ENCODE results near the gene EEF1AKMT1. TPM values are rescaled to one million over a fixed set of nuclear protein-coding genes. Genes with fewer than 3 reads are reported as not detected.

Gene EEF1AKMT1
- total and polyA plus RNA-seq, 9 donors = 9.7 to 20.8 (median 12.8) TPM

GRCh38 chr13:20789665-20790064, 15.9 kb upstream of the EEF1AKMT1 start:
- Histone ChIP-seq H3K4me1 (ENCODE audit: insufficient read depth) (no peaks in the 10 kb centered on the region), H3K36me3 (no peaks in the 10 kb centered on the region), H3K27me3 (no peaks in the 10 kb centered on the region), H3K4me3 (no peak overlapping the region), H3K27ac (no peak overlapping the region), H3K9me3 (no peaks in the 10 kb centered on the region)
- no peak for DNase-seq
- intact Hi-C loops (cut with DNase I) = loop anchor here in 1 of 4 donors (5.0 kb wide), 1 partner anchor 142 kb away; no protein-coding TSS in a partner anchor
- 95 to 97% (median 97%) methylated on average over 7 of the region's 7 CpGs for WGBS, 3 donors
- TF ChIP-seq POLR2A (IDR thresholded peaks at IDR 0.05) (no peak), EP300 (IDR thresholded peaks at IDR 0.05) (no peak)
- TF ChIP-seq, protein P1, sequence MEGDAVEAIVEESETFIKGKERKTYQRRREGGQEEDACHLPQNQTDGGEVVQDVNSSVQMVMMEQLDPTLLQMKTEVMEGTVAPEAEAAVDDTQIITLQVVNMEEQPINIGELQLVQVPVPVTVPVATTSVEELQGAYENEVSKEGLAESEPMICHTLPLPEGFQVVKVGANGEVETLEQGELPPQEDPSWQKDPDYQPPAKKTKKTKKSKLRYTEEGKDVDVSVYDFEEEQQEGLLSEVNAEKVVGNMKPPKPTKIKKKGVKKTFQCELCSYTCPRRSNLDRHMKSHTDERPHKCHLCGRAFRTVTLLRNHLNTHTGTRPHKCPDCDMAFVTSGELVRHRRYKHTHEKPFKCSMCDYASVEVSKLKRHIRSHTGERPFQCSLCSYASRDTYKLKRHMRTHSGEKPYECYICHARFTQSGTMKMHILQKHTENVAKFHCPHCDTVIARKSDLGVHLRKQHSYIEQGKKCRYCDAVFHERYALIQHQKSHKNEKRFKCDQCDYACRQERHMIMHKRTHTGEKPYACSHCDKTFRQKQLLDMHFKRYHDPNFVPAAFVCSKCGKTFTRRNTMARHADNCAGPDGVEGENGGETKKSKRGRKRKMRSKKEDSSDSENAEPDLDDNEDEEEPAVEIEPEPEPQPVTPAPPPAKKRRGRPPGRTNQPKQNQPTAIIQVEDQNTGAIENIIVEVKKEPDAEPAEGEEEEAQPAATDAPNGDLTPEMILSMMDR (IDR thresholded peaks at IDR 0.05) = no peak

GRCh38 chr13:20788312-20788711, 14.6 kb upstream of the EEF1AKMT1 start:
- Histone ChIP-seq H3K4me1 (ENCODE audit: insufficient read depth) (no peaks in the 10 kb centered on the region), H3K27ac (no peak overlapping the region), H3K36me3 (no peaks in the 10 kb centered on the region), H3K4me3 (no peak overlapping the region), H3K9me3 (no peaks in the 10 kb centered on the region), H3K27me3 (no peaks in the 10 kb centered on the region)
- WGBS, 3 donors = 96 to 100% (median 100%) methylated on average over 1 of the region's 1 CpG
- TF ChIP-seq, protein P1 (IDR thresholded peaks at IDR 0.05) = no peak
- TF ChIP-seq EP300 (IDR thresholded peaks at IDR 0.05) (no peak), POLR2A (IDR thresholded peaks at IDR 0.05) (no peak)
- no peak for DNase-seq
- intact Hi-C loops (cut with DNase I) = no loop called here

DNA sequence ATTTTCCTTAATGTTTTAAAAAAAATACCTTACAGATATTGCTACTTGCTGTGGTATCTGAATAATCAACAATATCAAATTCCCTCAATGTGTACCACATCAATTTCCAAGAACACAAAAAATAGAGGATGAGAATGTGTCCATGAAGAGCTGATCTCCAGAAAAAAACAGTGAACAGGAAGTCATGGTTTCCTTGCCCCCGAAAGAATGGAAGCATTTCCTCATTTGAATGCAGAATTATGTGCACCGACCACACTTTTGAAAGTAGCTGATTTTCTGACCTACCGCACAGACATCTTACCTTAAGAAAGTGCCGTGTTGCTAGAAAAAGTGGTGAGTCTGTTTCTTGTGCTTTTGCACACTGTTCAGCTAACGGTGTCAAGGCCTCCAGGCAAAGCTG, 13.4 kb upstream of the EEF1AKMT1 start:
- no peak for DNase-seq
- Histone ChIP-seq H3K27me3 (no peaks in the 10 kb centered on the region), H3K4me3 (no peak overlapping the region), H3K4me1 (ENCODE audit: insufficient read depth) (no peaks in the 10 kb centered on the region), H3K9me3 (no peaks in the 10 kb centered on the region), H3K27ac (no peak overlapping the region), H3K36me3 (no peaks in the 10 kb centered on the region)
- intact Hi-C loops (cut with DNase I) = no loop called here
- TF ChIP-seq POLR2A (IDR thresholded peaks at IDR 0.05) (no peak), EP300 (IDR thresholded peaks at IDR 0.05) (no peak)
- TF ChIP-seq, protein P1 (IDR thresholded peaks at IDR 0.05) = no peak
- WGBS, 3 donors = 91 to 95% (median 93%) methylated on average over 5 of the region's 5 CpGs

- Histone ChIP-seq H3K36me3 (no peaks in the 10 kb centered on the region), H3K4me1 (ENCODE audit: insufficient read depth) (no peaks in the 10 kb centered on the region), H3K4me3 (no peak overlapping the region), H3K27ac (no peak overlapping the region), H3K9me3 (no peaks in the 10 kb centered on the region), H3K27me3 (no peaks in the 10 kb centered on the region)
- 81 to 87% (median 84%) methylated on average over 3 of the region's 3 CpGs for WGBS, 3 donors
- intact Hi-C loops (cut with DNase I) = no loop called here
- DNase-seq = no peak
- no peak for TF ChIP-seq EP300 (IDR thresholded peaks at IDR 0.05)
- TF ChIP-seq POLR2A (IDR thresholded peaks at IDR 0.05) = no peak
These were observed 8.5 kb upstream of the EEF1AKMT1 start for GRCh38 chr13:20782116-20782708.

GRCh38 chr13:20780317-20780716, 6.6 kb upstream of the EEF1AKMT1 start:
- intact Hi-C loops (cut with DNase I) = no loop called here
- H3K36me3 ChIP-seq = no peaks in the 10 kb centered on the region

More at GRCh38 chr13:20780317-20780716, 6.6 kb upstream of the EEF1AKMT1 start:
- WGBS, 3 donors = 76 to 83% (median 81%) methylated on average over 1 of the region's 1 CpG
- DNase-seq = no peak
- Histone ChIP-seq H3K27me3 (no peaks in the 10 kb centered on the region), H3K27ac (no peak overlapping the region), H3K9me3 (no peaks in the 10 kb centered on the region), H3K4me1 (ENCODE audit: insufficient read depth) (no peaks in the 10 kb centered on the region), H3K4me3 (no peak overlapping the region)
- TF ChIP-seq, protein P1 (IDR thresholded peaks at IDR 0.05) = no peak
- TF ChIP-seq POLR2A (IDR thresholded peaks at IDR 0.05) (no peak), EP300 (IDR thresholded peaks at IDR 0.05) (no peak)

Data from ovary (tissue), 9 donors.